Caco-2 (cell line): ENCODE data around the gene CCDC142. TPM values are rescaled to one million over a fixed set of nuclear protein-coding genes. Genes with fewer than 3 reads are reported as not detected.

Experiments used
- BruUV-seq: library from RNA; stranded (reverse); fragments of 400-500 nt; replicated peaks from 2 replicates; lab custom pipeline; 2021; lab: Mats Ljungman, UMichigan
- CTCF ChIA-PET: fragments of 300-600 bp; sonication (Branson Sonifier 250); formaldehyde crosslinking; loops from one replicate; lab custom pipeline; 2022; ENCODE audit warnings: antibody characterized with exemption; lab: Charles Lee
- POLR2A ChIA-PET: fragments of 300-600 bp; sonication (Branson Sonifier 250); formaldehyde crosslinking; loops from one replicate; lab custom pipeline; 2022; ENCODE audit warnings: antibody characterized with exemption; lab: Charles Lee
- DNase-seq, 2 experiments: peaks; one replicate each; pipeline versions ENCODE4 v3.0.0 to v3.0.0-alpha.2; 2020 to 2022
- H3K27me3 ChIP-seq: replicated peaks from 2 replicates; pipeline ENCODE4 v1.6.0; 2011; ENCODE audit warnings: low read length; ENCODE audit not compliant: control insufficient read depth, insufficient read depth
- H3K36me3 ChIP-seq: 2 replicates; pipeline ENCODE4 v1.5.1; 2011; ENCODE audit warnings: low read length; ENCODE audit not compliant: control insufficient read depth, insufficient read depth
- H3K4me1 ChIP-seq: fragments of 250-450 bp; sonication (Bioruptor Pico); 2 replicates; pipeline ENCODE4 v1.5.1; 2020; ENCODE audit warnings: mild to moderate bottlenecking
- H3K4me3 ChIP-seq: 2 replicates; pipeline ENCODE4 v1.5.1; 2011; ENCODE audit warnings: low read depth, mild to moderate bottlenecking, control low read depth, low read length
- H3K9me3 ChIP-seq: fragments of 250-450 bp; sonication (Bioruptor Pico); 2 replicates; pipeline ENCODE4 v1.5.1; 2020; ENCODE audit warnings: mild to moderate bottlenecking, moderate library complexity
- H3K27ac Mint-ChIP-seq: one replicate; pipeline ENCODE4 v1.8.0; 2022; ENCODE audit warnings: mixed read lengths; ENCODE audit not compliant: unreplicated experiment
- H3K27me3 Mint-ChIP-seq: one replicate; pipeline ENCODE4 v1.8.0; 2022; ENCODE audit warnings: mixed read lengths; ENCODE audit not compliant: insufficient read depth, unreplicated experiment
- H3K36me3 Mint-ChIP-seq: one replicate; pipeline ENCODE4 v1.8.0; 2022; ENCODE audit warnings: mild to moderate bottlenecking, mixed read lengths; ENCODE audit not compliant: insufficient read depth, unreplicated experiment
- H3K4me1 Mint-ChIP-seq: one replicate; pipeline ENCODE4 v1.8.0; 2022; ENCODE audit warnings: low read depth, mixed read lengths; ENCODE audit not compliant: unreplicated experiment
- H3K4me3 Mint-ChIP-seq: one replicate; pipeline ENCODE4 v1.8.0; 2022; ENCODE audit warnings: mild to moderate bottlenecking, moderate library complexity, mixed read lengths; ENCODE audit not compliant: unreplicated experiment
- H3K9me3 Mint-ChIP-seq: one replicate; pipeline ENCODE4 v1.8.0; 2022; ENCODE audit warnings: mixed read lengths; ENCODE audit not compliant: unreplicated experiment
- CTCF ChIP-seq, 2 experiments: fragments of 200-600 bp in 1 of 2; IDR thresholded peaks; 1 replicate in 1 of 2; 2 replicates in 1 of 2; pipeline versions ENCODE4 v1.5.1 to v1.8.0; 2011 to 2022; ENCODE audit warnings: antibody characterized with exemption in 1 of 2, control low read depth in 1 of 2, inconsistent platforms in 1 of 2, low read depth in 1 of 2, low read length in 1 of 2, mild to moderate bottlenecking in 1 of 2, moderate library complexity in 1 of 2; ENCODE audit not compliant: insufficient read depth in 1 of 2, severe bottlenecking in 1 of 2, unreplicated experiment in 1 of 2
- intact Hi-C: fragments of 100-400 bp; cut with micrococcal nuclease; formaldehyde crosslinking; loops from one replicate; pipeline ENCODE4 v1.10.0; 2022; ENCODE audit not compliant: unreplicated experiment
- total RNA-seq: library from RNA; stranded (reverse); gene quantifications from 2 replicates; pipeline ENCODE4 v1.2.3, GENCODE V29; 2022

CCDC142 gene
- total RNA-seq, 1 experiment from 2014 or later: 39.0 TPM

GRCh38 chr2:74502147-74502719 lies 19.4 kb upstream of the CCDC142 start:
- BruUV-seq: TSS peak; percentile 9
- TF ChIP-seq CTCF (IDR thresholded peaks at IDR 0.05; ENCODE audit: insufficient read depth in 1 of 2, low read depth in 1 of 2, low read length in 1 of 2, severe bottlenecking in 1 of 2, unreplicated experiment in 1 of 2): no peak
- intact Hi-C loops: loop anchor here (1.0 kb wide), 1 partner anchor 13 kb away; no protein-coding TSS in a partner anchor
- no peaks in the 10 kb centered on the region for H3K27me3 Mint-ChIP-seq
- H3K4me1 Mint-ChIP-seq: peaks cover 33% of the 10 kb centered on the region
- peaks cover 53% of the 10 kb centered on the region for H3K36me3 Mint-ChIP-seq
- 0 out of 2 replicates have a peak, but pooled peaks cover 2% of the 10 kb centered on the region for H3K36me3 ChIP-seq
- H3K4me3 Mint-ChIP-seq: peak overlapping the region; percentile 94
- peaks cover 61% of the 10 kb centered on the region for H3K4me1 ChIP-seq
- peak overlapping the region; percentile 87 for H3K27ac Mint-ChIP-seq
- H3K9me3 ChIP-seq: no peaks in the 10 kb centered on the region
- CTCF ChIA-PET: interaction anchor here (0.6 to 2.9 kb wide), 3 partner anchors 13 to 49 kb away, joined by 3 to 9 read pairs (median 8); partner anchors contain the start of genes CCDC142 and TTC31
- peak overlapping the region; percentile 75 for H3K4me3 ChIP-seq
- POLR2A ChIA-PET: interaction anchor here (1.0 to 5.2 kb wide), 5 partner anchors 13 to 31 kb away, joined by 3 to 17 read pairs (median 4); partner anchors contain the start of gene DQX1
- H3K9me3 Mint-ChIP-seq: no peaks in the 10 kb centered on the region
- DNase-seq: peak; percentile 72 to 81
- H3K27me3 ChIP-seq: no peaks in the 10 kb centered on the region

GRCh38 chr2:74501335-74502071 lies 18.7 kb upstream of the CCDC142 start:
- Histone ChIP-seq H3K4me3 (peak overlapping the region; percentile 75), H3K9me3 (no peaks in the 10 kb centered on the region), H3K4me1 (peaks cover 59% of the 10 kb centered on the region), H3K27me3 (no peaks in the 10 kb centered on the region), H3K36me3 (peaks cover 3% of the 10 kb centered on the region; the same call in 1 of the 2 replicates)
- Mint-ChIP-seq H3K9me3 (no peaks in the 10 kb centered on the region), H3K27me3 (no peaks in the 10 kb centered on the region), H3K36me3 (peaks cover 52% of the 10 kb centered on the region), H3K4me1 (peaks cover 29% of the 10 kb centered on the region), H3K4me3 (peak overlapping the region; percentile 94), H3K27ac (peak overlapping the region; percentile 87)
- ChIA-PET POLR2A (interaction anchor here (0.9 to 5.2 kb wide), 5 partner anchors 12 to 43 kb away, joined by 3 to 17 read pairs (median 3); partner anchors contain the start of genes DQX1 and WBP1), CTCF (interaction anchor here (0.6 to 2.9 kb wide), 3 partner anchors 12 to 48 kb away, joined by 3 to 9 read pairs (median 8); partner anchors contain the start of genes CCDC142 and TTC31)
- DNase-seq: no peak
- intact Hi-C loops: loop anchor here (1.0 kb wide), 1 partner anchor 12 kb away; no protein-coding TSS in a partner anchor
- BruUV-seq: no TSS peak
- no peak for TF ChIP-seq CTCF (IDR thresholded peaks at IDR 0.05; ENCODE audit: insufficient read depth in 1 of 2, low read depth in 1 of 2, low read length in 1 of 2, severe bottlenecking in 1 of 2, unreplicated experiment in 1 of 2)

- no peak overlapping the region for H3K27ac Mint-ChIP-seq
- no peak for TF ChIP-seq CTCF (IDR thresholded peaks at IDR 0.05; ENCODE audit: insufficient read depth in 1 of 2, low read depth in 1 of 2, low read length in 1 of 2, severe bottlenecking in 1 of 2, unreplicated experiment in 1 of 2)
- H3K36me3 Mint-ChIP-seq: peaks cover 48% of the 10 kb centered on the region
- H3K36me3 ChIP-seq: peaks cover 3% of the 10 kb centered on the region; the same call in 1 of the 2 replicates
- intact Hi-C loops: no loop called here
- no TSS peak for BruUV-seq
- no peaks in the 10 kb centered on the region for H3K9me3 ChIP-seq
- peaks cover 26% of the 10 kb centered on the region for H3K4me1 Mint-ChIP-seq
- H3K4me3 Mint-ChIP-seq: peak overlapping the region; percentile 96
- CTCF ChIA-PET: interaction anchor here (0.7 kb wide), 1 partner anchor 35 kb away, joined by 3 read pairs; the partner anchor contains the start of gene MOGS
- no peaks in the 10 kb centered on the region for H3K9me3 Mint-ChIP-seq
- peaks cover 50% of the 10 kb centered on the region for H3K4me1 ChIP-seq
- POLR2A ChIA-PET: interaction anchor here (0.9 to 5.2 kb wide), 2 partner anchors 11 to 42 kb away, joined by 3 to 17 read pairs; partner anchors contain the start of gene WBP1
- no peaks in the 10 kb centered on the region for H3K27me3 Mint-ChIP-seq
- H3K27me3 ChIP-seq: no peaks in the 10 kb centered on the region
- no peak overlapping the region for H3K4me3 ChIP-seq
- no peak for DNase-seq
Measured at GRCh38 chr2:74500578-74500946, 17.8 kb upstream of the CCDC142 start.
